Measurements from ENCODE around the gene TOPORS.

- TF ChIP-seq CTCF (IDR thresholded peaks at IDR 0.05): no peak
- TF ChIP-seq POLR2A (IDR thresholded peaks at IDR 0.05): no peak
- TF ChIP-seq EP300 (IDR thresholded peaks at IDR 0.05): no peak
Measured at GRCh38 chr9:32545884-32546283, 6.5 kb downstream of the TOPORS start.

Measured in tibial nerve (tissue), 4 donors.